AG04449 (cell line): ENCODE measurements around the gene P4HB.

Source experiments
- CTCF ChIA-PET: fragments of 350-600 bp; formaldehyde crosslinking; extraction: SDS; loops from one replicate; lab custom pipeline; 2021; ENCODE audit warnings: antibody characterized with exemption; lab: Yijun Ruan, JAX
- POLR2A ChIA-PET: fragments of 400-600, 350-600 bp; formaldehyde crosslinking; extraction: SDS; loops from one replicate; lab custom pipeline; 2020; ENCODE audit warnings: antibody characterized with exemption, inconsistent platforms; lab: Yijun Ruan, JAX
- DNase-seq: peaks from one replicate; pipeline ENCODE4 v3.0.0-alpha.2; 2010; ENCODE audit warnings: low read depth, low spot score
- H3K4me3 ChIP-seq: 2 replicates; pipeline ENCODE4 v1.5.1; 2011; ENCODE audit warnings: low read depth, mild to moderate bottlenecking, control low read depth, low read length
- CTCF ChIP-seq: IDR thresholded peaks from one replicate; pipeline ENCODE4 v1.5.1; 2011; ENCODE audit warnings: mild to moderate bottlenecking, moderate library complexity, low read length, control low read depth, inconsistent platforms; ENCODE audit not compliant: insufficient read depth; ENCODE audit errors: missing control alignments

Gene P4HB

GRCh38 chr17:81794074-81794476, 66.3 kb downstream of the P4HB start:
- POLR2A ChIA-PET: no interaction called here
- no peak overlapping the region for H3K4me3 ChIP-seq
- CTCF ChIA-PET: interaction anchor here (1.0 kb wide), 1 partner anchor 58 kb away, joined by 3 read pairs; no protein-coding TSS in a partner anchor
- TF ChIP-seq CTCF: no peak
- DNase-seq: no peak
